GM23248 (cell line): Measurements from ENCODE around the gene KLRC3. TPM values are rescaled to one million over a fixed set of nuclear protein-coding genes. Genes with fewer than 3 reads are reported as not detected.
A peak's percentile ranks its signal among the peaks of the same experiment; 100 is the strongest.

ENCODE experiments used
- DNase-seq: peaks from one replicate; pipeline ENCODE4 v3.0.0-alpha.2; 2015
- H2AFZ ChIP-seq: fragments of 200-600 bp; sonication (generic); 2 replicates; pipeline ENCODE4 v1.6.1; 2016; ENCODE audit warnings: antibody characterized with exemption
- H3F3A ChIP-seq: fragments of 200-600 bp; sonication (generic); 2 replicates; pipeline ENCODE4 v1.6.1; 2016; ENCODE audit warnings: mild to moderate bottlenecking, antibody characterized with exemption, mixed run types; ENCODE audit not compliant: insufficient read depth
- H3K27ac ChIP-seq: fragments of 200-600 bp; sonication (generic); 2 replicates; pipeline ENCODE4 v1.5.1; 2016; ENCODE audit warnings: mild to moderate bottlenecking
- H3K27me3 ChIP-seq: fragments of 200-600 bp; sonication (generic); replicated peaks from 2 replicates; pipeline ENCODE4 v1.6.1; 2016; ENCODE audit warnings: mild to moderate bottlenecking; ENCODE audit not compliant: insufficient read depth
- H3K36me3 ChIP-seq: fragments of 200-600 bp; sonication (generic); 2 replicates; pipeline ENCODE4 v1.6.1; 2016; ENCODE audit warnings: low read depth, mild to moderate bottlenecking
- H3K4me1 ChIP-seq: fragments of 200-600 bp; sonication (generic); 2 replicates; pipeline ENCODE4 v1.6.1; 2016; ENCODE audit warnings: mild to moderate bottlenecking; ENCODE audit not compliant: insufficient read depth
- H3K4me2 ChIP-seq: fragments of 200-600 bp; sonication (generic); one replicate; pipeline ENCODE4 v1.6.1; 2016; ENCODE audit warnings: mild to moderate bottlenecking; ENCODE audit not compliant: unreplicated experiment
- H3K4me3 ChIP-seq: fragments of 200-600 bp; sonication (generic); 2 replicates; pipeline ENCODE4 v1.5.1; 2016; ENCODE audit warnings: mild to moderate bottlenecking
- H3K79me2 ChIP-seq: fragments of 200-600 bp; sonication (generic); 2 replicates; pipeline ENCODE4 v1.6.1; 2016; ENCODE audit warnings: mild to moderate bottlenecking; ENCODE audit not compliant: insufficient read depth
- H3K9ac ChIP-seq: fragments of 200-600 bp; sonication (generic); 2 replicates; pipeline ENCODE4 v1.6.1; 2016; ENCODE audit warnings: mild to moderate bottlenecking
- H3K9me2 ChIP-seq: fragments of 200-600 bp; sonication (generic); 2 replicates; pipeline ENCODE4 v1.6.1; 2016; ENCODE audit warnings: mixed run types, mild to moderate bottlenecking, moderate library complexity; ENCODE audit not compliant: insufficient read depth
- H3K9me3 ChIP-seq: fragments of 200-600 bp; sonication (generic); one replicate; pipeline ENCODE4 v1.6.1; 2017; ENCODE audit warnings: low read depth
- H4K20me1 ChIP-seq: fragments of 200-600 bp; sonication (generic); 2 replicates; pipeline ENCODE4 v1.6.0; 2016; ENCODE audit not compliant: insufficient read depth
- EZH2 ChIP-seq: fragments of 200-600 bp; sonication (generic); IDR thresholded peaks from 2 replicates; pipeline ENCODE4 v1.6.1; 2018; ENCODE audit warnings: antibody characterized with exemption, mild to moderate bottlenecking; ENCODE audit not compliant: insufficient read depth, poor library complexity, severe bottlenecking
- EZH2phosphoT487 ChIP-seq: fragments of 200-600 bp; sonication (generic); IDR thresholded peaks from 2 replicates; pipeline ENCODE4 v1.6.1; 2018; ENCODE audit warnings: antibody characterized with exemption, moderate library complexity, mild to moderate bottlenecking, low read depth; ENCODE audit not compliant: insufficient read depth
- WGBS, 2 experiments: methylation state at CpG; one replicate each; pipeline ENCODE4 v1.1.6; 2015 to 2017; ENCODE audit warnings: low lambda C conversion rate in 2 of 2, low coverage in 1 of 2; ENCODE audit errors: missing lambda C conversion rate in 2 of 2; 5-methylcytosine and 5-hydroxymethylcytosine counted together
- in situ Hi-C: fragments of 300-500 bp; cut with MboI; formaldehyde crosslinking; loops from 2 replicates; pipeline ENCODE4 v1.15.0; 2020
- polyA plus RNA-seq: library from polyadenylated mRNA; unstranded; fragments of >200 nt; fragmentation: Nextera tagmentation; extraction: Ambion mirVana; gene quantifications from 2 replicates; pipeline ENCODE4 v1.2.1, GENCODE V29; 2016
- total RNA-seq: library from RNA; depleted of rRNA; stranded (reverse); fragments of >200 nt; shearing (Covaris generic); gene quantifications from 2 replicates; pipeline ENCODE4 v1.2.3, GENCODE V29; 2014

KLRC3 gene
- total and polyA plus RNA-seq, 2 experiments from 2014 or later: not detected

DNA sequence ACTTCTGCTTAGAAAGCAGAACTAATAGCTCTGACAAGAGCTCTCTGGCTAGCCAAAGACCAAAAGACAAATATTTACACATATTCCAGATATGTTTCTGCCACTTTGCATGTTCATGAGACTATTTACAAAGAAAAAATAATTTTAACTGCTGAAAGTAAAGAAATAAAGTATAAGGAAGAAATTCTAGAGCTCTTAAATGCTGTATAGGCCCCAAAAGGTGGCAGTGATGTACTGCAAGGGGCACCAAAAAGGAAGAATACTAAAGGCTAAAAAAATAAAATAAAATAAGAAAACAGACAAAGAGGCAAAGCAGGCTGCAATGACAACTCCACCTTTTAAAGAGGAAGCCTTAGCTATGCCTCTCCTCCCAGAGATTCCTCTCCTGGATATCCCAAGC is 53.5 kb downstream of the KLRC3 start:
- Histone ChIP-seq H3K27ac (no peak overlapping the region), H3K9me3 (no peaks in the 10 kb centered on the region), H3F3A (peaks cover 1% of the 10 kb centered on the region; the same call in 1 of the 2 replicates), H3K36me3 (no peaks in the 10 kb centered on the region), H3K4me3 (no peak overlapping the region), H3K9ac (no peak overlapping the region), H3K9me2 (no peaks in the 10 kb centered on the region), H2AFZ (peak overlapping the region; percentile 100; the same call in 1 of the 2 replicates), H3K4me2 (no peak overlapping the region), H4K20me1 (no peaks in the 10 kb centered on the region), H3K4me1 (peaks cover 26% of the 10 kb centered on the region), H3K27me3 (no peaks in the 10 kb centered on the region), H3K79me2 (no peaks in the 10 kb centered on the region)
- TF ChIP-seq EZH2: no peak
- TF ChIP-seq EZH2phosphoT487: no peak
- in situ Hi-C loops: no loop called here
- DNase-seq: peak; percentile 63

GRCh38 chr12:10365696-10366405 is 54.5 kb downstream of the KLRC3 start:
- H2AFZ ChIP-seq: peak overlapping the region; percentile 100
- H3K9me2 ChIP-seq: no peaks in the 10 kb centered on the region
- H3F3A ChIP-seq: peaks cover 3% of the 10 kb centered on the region; the same call in 1 of the 2 replicates
- peak overlapping the region; percentile 78 for H3K9ac ChIP-seq
- H3K27ac ChIP-seq: peak overlapping the region; percentile 70; the same call in 1 of the 2 replicates
- peak overlapping the region; percentile 92 for H3K4me2 ChIP-seq
- H3K9me3 ChIP-seq: no peaks in the 10 kb centered on the region
- H3K79me2 ChIP-seq: no peaks in the 10 kb centered on the region
- in situ Hi-C loops: no loop called here
- no peaks in the 10 kb centered on the region for H4K20me1 ChIP-seq
- DNase-seq: peak; percentile 42
- 27 to 34% methylated on average over 6 of the region's 6 CpGs for WGBS, 2 experiments
- H3K4me3 ChIP-seq: peak overlapping the region; percentile 86
- no peak for TF ChIP-seq EZH2
- TF ChIP-seq EZH2phosphoT487: no peak
- H3K36me3 ChIP-seq: no peaks in the 10 kb centered on the region
- H3K27me3 ChIP-seq: no peaks in the 10 kb centered on the region
- peaks cover 26% of the 10 kb centered on the region for H3K4me1 ChIP-seq

- no peaks in the 10 kb centered on the region for H3K27me3 ChIP-seq
- TF ChIP-seq EZH2phosphoT487 (no peak), EZH2 (no peak)
- H3K36me3 ChIP-seq: no peaks in the 10 kb centered on the region
- peak overlapping the region; percentile 78 for H3K9ac ChIP-seq
- peak overlapping the region; percentile 70 for H3K27ac ChIP-seq
- H3K9me3 ChIP-seq: no peaks in the 10 kb centered on the region
- in situ Hi-C loops: no loop called here
- peak overlapping the region; percentile 86 for H3K4me3 ChIP-seq
- peaks cover 3% of the 10 kb centered on the region; the same call in 1 of the 2 replicates for H3F3A ChIP-seq
- peak; percentile 88 for DNase-seq
- no peaks in the 10 kb centered on the region for H3K79me2 ChIP-seq
- H3K4me1 ChIP-seq: peaks cover 26% of the 10 kb centered on the region
- peak overlapping the region; percentile 92 for H3K4me2 ChIP-seq
- H2AFZ ChIP-seq: peak overlapping the region; percentile 100
- 1% methylated on average over 15 of the region's 15 CpGs for whole genome bisulfite sequencing, 2 experiments
- H4K20me1 ChIP-seq: no peaks in the 10 kb centered on the region
- H3K9me2 ChIP-seq: no peaks in the 10 kb centered on the region
These were observed 55.4 kb downstream of the KLRC3 start for GRCh38 chr12:10364815-10365622.

DNA sequence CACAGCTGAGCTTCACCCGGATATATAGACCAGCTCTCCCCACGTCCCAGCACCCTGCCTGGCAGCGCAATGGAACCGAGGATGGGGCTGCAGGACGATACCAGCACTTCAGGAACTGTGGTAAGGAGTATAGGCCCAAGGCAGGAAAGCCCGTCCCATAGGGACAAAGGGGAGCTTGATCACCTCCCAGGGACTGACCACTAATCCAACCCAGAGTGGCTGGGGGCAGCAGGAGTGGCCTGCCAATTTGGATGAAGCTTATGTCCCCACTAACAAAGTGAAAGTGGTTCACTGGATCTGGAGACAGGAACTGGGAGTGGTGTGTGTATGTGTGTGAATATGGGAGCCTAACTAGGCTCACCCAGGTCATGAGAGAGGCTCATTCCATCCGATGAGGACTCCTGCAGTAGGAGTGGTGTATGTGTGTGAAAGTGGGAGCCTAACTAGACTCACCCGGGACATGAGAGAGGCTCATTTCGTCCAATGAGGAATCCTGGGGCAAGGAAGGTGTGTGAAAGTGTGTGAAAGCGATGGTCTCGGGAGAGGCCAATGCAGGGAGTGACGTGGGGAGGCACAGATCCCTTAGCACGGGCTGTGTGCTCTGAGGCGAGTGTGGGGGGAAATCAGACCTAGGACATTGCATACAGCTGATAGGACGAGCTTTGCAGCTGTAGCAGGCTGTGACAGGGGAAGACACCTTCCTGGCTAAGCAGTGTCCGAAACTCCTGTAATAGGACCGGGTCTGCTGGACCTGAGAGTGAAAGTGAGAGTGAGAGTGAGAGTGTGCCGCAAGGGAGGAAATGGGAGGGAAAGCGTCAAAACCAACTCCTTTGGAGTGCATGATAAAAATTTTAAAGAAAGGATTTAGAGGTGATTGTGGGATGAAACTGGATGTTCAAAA is 56.2 kb downstream of the KLRC3 start:
- no peaks in the 10 kb centered on the region for H4K20me1 ChIP-seq
- peak overlapping the region; percentile 78 for H3K9ac ChIP-seq
- no peaks in the 10 kb centered on the region for H3K36me3 ChIP-seq
- no peaks in the 10 kb centered on the region for H3K27me3 ChIP-seq
- peak overlapping the region; percentile 70 for H3K27ac ChIP-seq
- WGBS, 2 experiments: 13 to 15% methylated on average over 19 of the region's 19 CpGs
- H3K4me2 ChIP-seq: peak overlapping the region; percentile 92
- TF ChIP-seq EZH2phosphoT487: no peak
- H3K9me3 ChIP-seq: no peaks in the 10 kb centered on the region
- peak; percentile 66 for DNase-seq
- H3K79me2 ChIP-seq: no peaks in the 10 kb centered on the region
- H3K4me1 ChIP-seq: peaks cover 26% of the 10 kb centered on the region
- H3K4me3 ChIP-seq: peak overlapping the region; percentile 86
- no peaks in the 10 kb centered on the region for H3K9me2 ChIP-seq
- H2AFZ ChIP-seq: peak overlapping the region; percentile 100
- in situ Hi-C loops: no loop called here
- H3F3A ChIP-seq: peaks cover 3% of the 10 kb centered on the region; the same call in 1 of the 2 replicates
